ENCODE measurements around the gene MYRIP. TPM values are rescaled to one million over a fixed set of nuclear protein-coding genes. Genes with fewer than 3 reads are reported as not detected.

MYRIP gene
- total RNA-seq, 1 donor from 2014 or later = not detected

GRCh38 chr3:40167958-40168357 is 358.5 kb downstream of the MYRIP start:
- no peaks in the 10 kb centered on the region for H3K4me1 Mint-ChIP-seq (ENCODE audit: low read depth)
- no peaks in the 10 kb centered on the region for H3K27me3 Mint-ChIP-seq (ENCODE audit: insufficient read depth)
- no peaks in the 10 kb centered on the region for H3K9me3 Mint-ChIP-seq
- DNase-seq (ENCODE audit: low spot score) = no peak
- intact Hi-C loops (cut with micrococcal nuclease) = no loop called here
- no peaks in the 10 kb centered on the region for H3K36me3 Mint-ChIP-seq (ENCODE audit: low read depth)
- H3K27ac Mint-ChIP-seq = no peak overlapping the region
- no peak overlapping the region for H3K4me3 Mint-ChIP-seq

GRCh38 chr3:40169983-40170382 is 360.6 kb downstream of the MYRIP start:
- Mint-ChIP-seq H3K36me3 (ENCODE audit: low read depth) (no peaks in the 10 kb centered on the region), H3K4me3 (no peak overlapping the region), H3K27ac (no peak overlapping the region), H3K27me3 (ENCODE audit: insufficient read depth) (no peaks in the 10 kb centered on the region), H3K9me3 (no peaks in the 10 kb centered on the region), H3K4me1 (ENCODE audit: low read depth) (no peaks in the 10 kb centered on the region)
- DNase-seq (ENCODE audit: low spot score) = no peak
- intact Hi-C loops (cut with micrococcal nuclease) = no loop called here

GRCh38 chr3:40170395-40170794 is 361.0 kb downstream of the MYRIP start:
- Mint-ChIP-seq H3K27ac (no peak overlapping the region), H3K4me1 (ENCODE audit: low read depth) (no peaks in the 10 kb centered on the region), H3K9me3 (no peaks in the 10 kb centered on the region), H3K36me3 (ENCODE audit: low read depth) (no peaks in the 10 kb centered on the region), H3K4me3 (no peak overlapping the region), H3K27me3 (ENCODE audit: insufficient read depth) (no peaks in the 10 kb centered on the region)
- DNase-seq (ENCODE audit: low spot score) = no peak
- intact Hi-C loops (cut with micrococcal nuclease) = no loop called here

- Mint-ChIP-seq H3K27me3 (ENCODE audit: insufficient read depth) (no peaks in the 10 kb centered on the region), H3K9me3 (no peaks in the 10 kb centered on the region), H3K4me1 (ENCODE audit: low read depth) (no peaks in the 10 kb centered on the region), H3K4me3 (no peak overlapping the region), H3K36me3 (ENCODE audit: low read depth) (no peaks in the 10 kb centered on the region), H3K27ac (no peak overlapping the region)
- intact Hi-C loops (cut with micrococcal nuclease) = no loop called here
- DNase-seq (ENCODE audit: low spot score) = no peak
These were observed 363.2 kb downstream of the MYRIP start for GRCh38 chr3:40172560-40172959.

GRCh38 chr3:40173227-40173721 is 363.9 kb downstream of the MYRIP start:
- H3K27me3 Mint-ChIP-seq (ENCODE audit: insufficient read depth) = no peaks in the 10 kb centered on the region
- H3K4me1 Mint-ChIP-seq (ENCODE audit: low read depth) = no peaks in the 10 kb centered on the region
- intact Hi-C loops (cut with micrococcal nuclease) = no loop called here
- no peak overlapping the region for H3K27ac Mint-ChIP-seq
- H3K9me3 Mint-ChIP-seq = no peaks in the 10 kb centered on the region
- no peaks in the 10 kb centered on the region for H3K36me3 Mint-ChIP-seq (ENCODE audit: low read depth)
- no peak overlapping the region for H3K4me3 Mint-ChIP-seq
- DNase-seq (ENCODE audit: low spot score) = no peak

GRCh38 chr3:40178012-40178594 is 368.7 kb downstream of the MYRIP start:
- intact Hi-C loops (cut with micrococcal nuclease) = loop anchor here (2.0 to 5.0 kb wide), 3 partner anchors 196 to 509 kb away; no protein-coding TSS in a partner anchor
- H3K4me3 Mint-ChIP-seq = no peak overlapping the region
- no peaks in the 10 kb centered on the region for H3K9me3 Mint-ChIP-seq
- DNase-seq (ENCODE audit: low spot score) = no peak
- H3K36me3 Mint-ChIP-seq (ENCODE audit: low read depth) = no peaks in the 10 kb centered on the region
- no peaks in the 10 kb centered on the region for H3K27me3 Mint-ChIP-seq (ENCODE audit: insufficient read depth)
- H3K27ac Mint-ChIP-seq = no peak overlapping the region
- no peaks in the 10 kb centered on the region for H3K4me1 Mint-ChIP-seq (ENCODE audit: low read depth)

GRCh38 chr3:40179016-40179415 is 369.6 kb downstream of the MYRIP start:
- peak; percentile 12 for DNase-seq (ENCODE audit: low spot score)
- Mint-ChIP-seq H3K4me3 (no peak overlapping the region), H3K36me3 (ENCODE audit: low read depth) (no peaks in the 10 kb centered on the region), H3K27me3 (ENCODE audit: insufficient read depth) (peaks cover 6% of the 10 kb centered on the region), H3K27ac (no peak overlapping the region), H3K9me3 (no peaks in the 10 kb centered on the region), H3K4me1 (ENCODE audit: low read depth) (no peaks in the 10 kb centered on the region)
- intact Hi-C loops (cut with micrococcal nuclease) = loop anchor here (2.0 to 5.0 kb wide), 3 partner anchors 197 to 510 kb away; no protein-coding TSS in a partner anchor

GRCh38 chr3:40181182-40181581 is 371.8 kb downstream of the MYRIP start:
- intact Hi-C loops (cut with micrococcal nuclease) = no loop called here
- H3K4me1 Mint-ChIP-seq (ENCODE audit: low read depth) = no peaks in the 10 kb centered on the region
- H3K27ac Mint-ChIP-seq = no peak overlapping the region
- peaks cover 6% of the 10 kb centered on the region for H3K27me3 Mint-ChIP-seq (ENCODE audit: insufficient read depth)
- no peak overlapping the region for H3K4me3 Mint-ChIP-seq
- no peak for DNase-seq (ENCODE audit: low spot score)
- H3K9me3 Mint-ChIP-seq = no peaks in the 10 kb centered on the region
- H3K36me3 Mint-ChIP-seq (ENCODE audit: low read depth) = no peaks in the 10 kb centered on the region

- no peak for DNase-seq (ENCODE audit: low spot score)
- intact Hi-C loops (cut with micrococcal nuclease) = no loop called here
- no peaks in the 10 kb centered on the region for H3K4me1 Mint-ChIP-seq (ENCODE audit: low read depth)
- H3K27ac Mint-ChIP-seq = no peak overlapping the region
- H3K27me3 Mint-ChIP-seq (ENCODE audit: insufficient read depth) = peaks cover 6% of the 10 kb centered on the region
- H3K4me3 Mint-ChIP-seq = no peak overlapping the region
- H3K36me3 Mint-ChIP-seq (ENCODE audit: low read depth) = no peaks in the 10 kb centered on the region
- no peaks in the 10 kb centered on the region for H3K9me3 Mint-ChIP-seq
These were observed 375.8 kb downstream of the MYRIP start for GRCh38 chr3:40185029-40185695.

GRCh38 chr3:40186508-40186907 is 377.1 kb downstream of the MYRIP start:
- no peak overlapping the region for H3K4me3 Mint-ChIP-seq

GRCh38 chr3:40187945-40188344 is 378.5 kb downstream of the MYRIP start:
- intact Hi-C loops (cut with micrococcal nuclease) = no loop called here
- no peak overlapping the region for H3K27ac Mint-ChIP-seq
- no peaks in the 10 kb centered on the region for H3K9me3 Mint-ChIP-seq
- H3K36me3 Mint-ChIP-seq (ENCODE audit: low read depth) = no peaks in the 10 kb centered on the region
- no peaks in the 10 kb centered on the region for H3K4me1 Mint-ChIP-seq (ENCODE audit: low read depth)
- no peak for DNase-seq (ENCODE audit: low spot score)
- peaks cover 6% of the 10 kb centered on the region for H3K27me3 Mint-ChIP-seq (ENCODE audit: insufficient read depth)
- no peak overlapping the region for H3K4me3 Mint-ChIP-seq

More at GRCh38 chr3:40186508-40186907, 377.1 kb downstream of the MYRIP start:
- no peaks in the 10 kb centered on the region for H3K9me3 Mint-ChIP-seq
- H3K36me3 Mint-ChIP-seq (ENCODE audit: low read depth) = no peaks in the 10 kb centered on the region
- no peak overlapping the region for H3K27ac Mint-ChIP-seq
- intact Hi-C loops (cut with micrococcal nuclease) = no loop called here
- H3K27me3 Mint-ChIP-seq (ENCODE audit: insufficient read depth) = peaks cover 6% of the 10 kb centered on the region
- H3K4me1 Mint-ChIP-seq (ENCODE audit: low read depth) = no peaks in the 10 kb centered on the region
- no peak for DNase-seq (ENCODE audit: low spot score)

GRCh38 chr3:40189118-40189517 is 379.7 kb downstream of the MYRIP start:
- Mint-ChIP-seq H3K9me3 (no peaks in the 10 kb centered on the region), H3K27ac (no peak overlapping the region), H3K27me3 (ENCODE audit: insufficient read depth) (no peaks in the 10 kb centered on the region), H3K4me1 (ENCODE audit: low read depth) (no peaks in the 10 kb centered on the region), H3K36me3 (ENCODE audit: low read depth) (no peaks in the 10 kb centered on the region), H3K4me3 (no peak overlapping the region)
- no peak for DNase-seq (ENCODE audit: low spot score)
- intact Hi-C loops (cut with micrococcal nuclease) = no loop called here

- Mint-ChIP-seq H3K9me3 (no peaks in the 10 kb centered on the region), H3K4me3 (no peak overlapping the region), H3K4me1 (ENCODE audit: low read depth) (no peaks in the 10 kb centered on the region), H3K36me3 (ENCODE audit: low read depth) (no peaks in the 10 kb centered on the region), H3K27ac (no peak overlapping the region), H3K27me3 (ENCODE audit: insufficient read depth) (no peaks in the 10 kb centered on the region)
- intact Hi-C loops (cut with micrococcal nuclease) = loop anchor here (5.0 kb wide), 1 partner anchor 1692 kb away; no protein-coding TSS in a partner anchor
- no peak for DNase-seq (ENCODE audit: low spot score)
These were observed 380.6 kb downstream of the MYRIP start for GRCh38 chr3:40190056-40190455.
